K562 (cell line): ENCODE measurements around the gene SLC24A3. TPM values are rescaled to one million over a fixed set of nuclear protein-coding genes. Genes with fewer than 3 reads are reported as not detected.

Experiments used
- ATAC-seq: fragments of 200-7000 bp; cut with Tn5 transposase; 3 replicates; pipeline ENCODE4 v1.9.1; 2020; ENCODE audit warnings: moderate library complexity
- BruUV-seq: library from RNA; stranded (reverse); fragments of 400-500 nt; replicated peaks from 2 replicates; lab custom pipeline; 2021; lab: Mats Ljungman, UMichigan
- CTCF ChIA-PET: fragments of 300-600 bp; formaldehyde crosslinking; extraction: SDS; loops from one replicate; lab custom pipeline; 2021; ENCODE audit warnings: low intra/inter-chr PET ratio; lab: Yijun Ruan, JAX
- POLR2A ChIA-PET: fragments of 300-600, 350-650 bp; sonication (Branson Sonifier 250); formaldehyde crosslinking; extraction: SDS; loops from one replicate; lab custom pipeline; 2021; ENCODE audit warnings: antibody characterized with exemption, inconsistent platforms; lab: Yijun Ruan, JAX
- DNase-seq, 4 experiments: peaks; one replicate each; pipeline versions ENCODE4 v3.0.0 to v3.0.0-alpha.2; 2011 to 2018; ENCODE audit warnings: low spot score in 3 of 4, mixed read lengths in 3 of 4; ENCODE audit errors: extremely low read depth in 1 of 4
- FAIRE-seq: peaks from 2 replicates; lab custom pipeline; 2011; peaks lifted over from hg19 to GRCh38; lab: Jason Lieb, UNC
- H2AFZ ChIP-seq: 2 replicates; pipeline ENCODE4 v1.6.0; 2011; ENCODE audit warnings: low read depth, low read length, control low read depth, inconsistent platforms
- H3K27ac ChIP-seq: fragments of 200-600 bp; 3 replicates; pipeline ENCODE4 v1.8.0; 2011; ENCODE audit warnings: low read depth, mild to moderate bottlenecking, control low read depth, inconsistent platforms, low read length, moderate library complexity, mixed read lengths; ENCODE audit errors: extremely low read depth
- H3K27me3 ChIP-seq, 2 experiments: fragments of 300-600 bp in 1 of 2; 2 replicates in 1 of 2; 3 replicates in 1 of 2; pipeline versions ENCODE4 v1.6.0 to v1.8.0; 2011; ENCODE audit warnings: inconsistent platforms in 2 of 2, low read length in 2 of 2, mild to moderate bottlenecking in 1 of 2, mixed read lengths in 1 of 2, moderate library complexity in 1 of 2; ENCODE audit not compliant: control insufficient read depth in 2 of 2, insufficient read depth in 2 of 2
- H3K36me3 ChIP-seq: fragments of 300-600 bp; 3 replicates; pipeline ENCODE4 v1.8.0; 2011; ENCODE audit warnings: mild to moderate bottlenecking, low read length, inconsistent platforms; ENCODE audit not compliant: control insufficient read depth, insufficient read depth
- H3K4me1 ChIP-seq, 2 experiments: fragments of 200-600 bp in 1 of 2; replicated peaks in 1 of 2; 2 replicates in 1 of 2; 3 replicates in 1 of 2; pipeline versions ENCODE4 v1.5.1 to v1.8.0; 2011; ENCODE audit warnings: inconsistent platforms in 2 of 2, low read length in 2 of 2, mild to moderate bottlenecking in 1 of 2, mixed read lengths in 1 of 2, moderate library complexity in 1 of 2; ENCODE audit not compliant: control insufficient read depth in 2 of 2, insufficient read depth in 2 of 2
- H3K4me2 ChIP-seq: 2 replicates; pipeline ENCODE4 v1.6.1; 2011; ENCODE audit warnings: low read length, control low read depth, inconsistent platforms, mixed read lengths; ENCODE audit not compliant: insufficient read depth
- H3K4me3 ChIP-seq: fragments of 200-600 bp; sonication (generic), shearing (Covaris generic); 2 replicates; pipeline ENCODE4 v1.5.1; 2016; ENCODE audit warnings: control low read depth, inconsistent platforms
- H3K79me2 ChIP-seq: fragments of 200-600 bp; 3 replicates; pipeline ENCODE4 v1.8.0; 2011; ENCODE audit warnings: low read length, inconsistent platforms; ENCODE audit not compliant: control insufficient read depth, insufficient read depth
- H3K9ac ChIP-seq, 2 experiments: 2 replicates each; pipeline versions ENCODE4 v1.6.0 to v1.6.1; 2011; ENCODE audit warnings: low read depth in 2 of 2, low read length in 2 of 2, control low read depth in 1 of 2, inconsistent platforms in 1 of 2, mild to moderate bottlenecking in 1 of 2, mixed read lengths in 1 of 2; ENCODE audit not compliant: insufficient read depth in 1 of 2
- H3K9me1 ChIP-seq: one replicate; pipeline ENCODE4 v1.6.0; 2011; ENCODE audit warnings: inconsistent platforms, mild to moderate bottlenecking, low read length, moderate library complexity; ENCODE audit not compliant: control insufficient read depth, insufficient read depth
- H3K9me3 ChIP-seq: replicated peaks from 2 replicates; pipeline ENCODE4 v1.5.1; 2011; ENCODE audit warnings: low read depth, low read length, inconsistent platforms; ENCODE audit not compliant: control insufficient read depth, insufficient read depth
- H4K20me1 ChIP-seq: replicated peaks from 2 replicates; pipeline ENCODE4 v1.6.1; 2011; ENCODE audit warnings: low read length, inconsistent platforms, mixed read lengths; ENCODE audit not compliant: control insufficient read depth, insufficient read depth
- DPF2 ChIP-seq: fragments of 450-650 bp; IDR thresholded peaks from 2 replicates; pipeline ENCODE4 v1.6.1; 2016
- HNRNPLL ChIP-seq: fragments of 200-400 bp; formaldehyde crosslinking; IDR thresholded peaks from 2 replicates; pipeline ENCODE4 v1.6.1; 2017; ENCODE audit warnings: low read length, low read depth, mild to moderate bottlenecking; ENCODE audit not compliant: poor library complexity, severe bottlenecking
- MAFK ChIP-seq: IDR thresholded peaks from 2 replicates; pipeline ENCODE4 v1.6.1; 2011; ENCODE audit warnings: low read length, improper control_type of control experiment
- MBD2 ChIP-seq: sonication (generic); IDR thresholded peaks from 2 replicates; pipeline ENCODE4 v1.6.1; 2016; ENCODE audit warnings: low read depth, borderline replicate concordance
- POLR2H ChIP-seq: IDR thresholded peaks from 2 replicates; pipeline ENCODE4 v1.6.1; 2016; ENCODE audit warnings: missing genetic modification characterization, low read depth, mild to moderate bottlenecking, control low read depth, missing compliant biosample characterization, moderate library complexity
- PRPF4 ChIP-seq: fragments of 200-400 bp; formaldehyde crosslinking; IDR thresholded peaks from one replicate; pipeline ENCODE4 v1.6.1; 2017; ENCODE audit warnings: low read length, low read depth, mild to moderate bottlenecking; ENCODE audit not compliant: insufficient read depth, poor library complexity, severe bottlenecking
- RAD51 ChIP-seq: fragments of 450-650 bp; IDR thresholded peaks from 2 replicates; pipeline ENCODE4 v1.7.1; 2016; ENCODE audit warnings: low read depth, mild to moderate bottlenecking, borderline replicate concordance
- SREBF1 ChIP-seq: fragments of 150-350 bp; IDR thresholded peaks from 2 replicates; pipeline ENCODE4 v1.6.1; 2014; ENCODE audit warnings: antibody characterized with exemption, low read depth, low read length, borderline replicate concordance
- TFAM ChIP-seq: fragments of 250-450 bp; sonication (Bioruptor Pico); conservative IDR thresholded peaks from 2 replicates; pipeline ENCODE4 v1.5.0; 2021; ENCODE audit warnings: mild to moderate bottlenecking, moderate library complexity
- ZNF699 ChIP-seq: fragments of 250-450 bp; sonication (Bioruptor Pico); IDR thresholded peaks from 2 replicates; pipeline ENCODE4 v1.8.0; 2021; ENCODE audit warnings: mild to moderate bottlenecking, moderate library complexity; ENCODE audit not compliant: insufficient replicate concordance
- ZSCAN29 ChIP-seq: fragments of 450-650 bp; IDR thresholded peaks from 2 replicates; pipeline ENCODE4 v1.6.1; 2017
- in situ Hi-C: fragments of 300-500 bp; cut with MboI; formaldehyde crosslinking; loops from 4 replicates; pipeline ENCODE4 v1.15.0; 2018; ENCODE audit warnings: inconsistent platforms, mixed read lengths
- intact Hi-C: fragments of 100-400 bp; cut with micrococcal nuclease; formaldehyde crosslinking; loops from 2 replicates; pipeline ENCODE4 v1.14.2; 2022
- polyA plus RNA-seq, 8 experiments: library from polyadenylated mRNA; depleted of rRNA in 4 of 8; stranded (reverse) in 5 of 8; unstranded in 3 of 8; fragments of >200 nt; fragmentation: Nextera tagmentation in 2 of 8; fragmentation: Illumina TruSeq in 1 of 8; extraction: Ambion mirVana in 2 of 8; extraction: Trizol in 1 of 8; gene quantifications; 2 replicates each; pipeline versions ENCODE4 v1.2.1 to v1.2.3, GENCODE V29; 2011 to 2014; ENCODE audit warnings: inconsistent platforms in 1 of 8, missing spikeins in 1 of 8
- total RNA-seq, 7 experiments: library from RNA; depleted of rRNA in 6 of 7; stranded (reverse); fragments of >200 nt in 6 of 7; fragmentation: Illumina TruSeq in 2 of 7; extraction: Trizol in 2 of 7; gene quantifications; 2 replicates each; pipeline versions ENCODE4 v1.2.1 to v1.2.3, GENCODE V29; 2011 to 2021; ENCODE audit warnings: low replicate concordance in 1 of 7
- TF ChIP-seq, protein P1 (sequence below): fragments of 450-650 bp; conservative IDR thresholded peaks from 2 replicates; pipeline ENCODE4 v1.6.1; 2016; ENCODE audit warnings: missing genetic modification characterization, low read depth, mild to moderate bottlenecking, missing compliant biosample characterization, moderate library complexity
- TF ChIP-seq, protein P2 (sequence below): fragments of 200-400 bp; formaldehyde crosslinking; IDR thresholded peaks from 2 replicates; pipeline ENCODE4 v1.6.1; 2017; ENCODE audit warnings: mild to moderate bottlenecking, low read depth, low read length, moderate library complexity
- TF ChIP-seq, protein P3 (sequence below): sonication (generic); formaldehyde crosslinking; IDR thresholded peaks from 2 replicates; pipeline ENCODE4 v1.9.0; 2022; ENCODE audit warnings: mild to moderate bottlenecking, missing genetic modification reagents

SLC24A3 gene
- total and polyA plus RNA-seq, 9 of the 15 experiments (the other 6 are each of a cell fraction or from before 2014, with no cell fraction given): not detected

DNA sequence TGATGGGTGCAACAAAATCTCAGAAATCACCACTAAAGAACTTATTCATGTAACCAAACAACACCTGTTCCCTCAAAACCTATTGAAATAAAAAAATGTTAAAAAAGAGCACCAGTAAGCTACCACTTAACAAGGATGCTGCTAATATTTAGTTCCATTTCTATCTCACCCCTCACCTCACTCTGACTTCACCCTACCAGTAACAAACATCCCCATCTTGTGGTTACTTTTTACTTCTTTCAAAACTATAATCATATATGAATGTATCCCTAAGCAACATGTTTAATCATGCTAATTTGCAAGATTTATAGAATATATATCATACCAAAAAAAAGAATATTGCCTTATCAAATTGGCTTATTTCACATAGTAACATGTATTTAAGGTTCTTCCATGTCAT is 27.4 kb upstream of the SLC24A3 start:
- DNase-seq: no peak
- H3K4me3 ChIP-seq: no peak overlapping the region
- no peak for ATAC-seq
- no peaks in the 10 kb centered on the region for H3K79me2 ChIP-seq
- BruUV-seq: no TSS peak
- no peaks in the 10 kb centered on the region for H3K36me3 ChIP-seq
- in situ Hi-C loops: no loop called here
- no peak overlapping the region for H3K27ac ChIP-seq
- H3K9ac ChIP-seq: no peak overlapping the region
- no peak overlapping the region for H3K4me2 ChIP-seq
- no peak overlapping the region for H2AFZ ChIP-seq
- no peaks in the 10 kb centered on the region for H3K4me1 ChIP-seq
- CTCF ChIA-PET: no interaction called here
- no peak for FAIRE-seq
- no peaks in the 10 kb centered on the region for H4K20me1 ChIP-seq
- H3K27me3 ChIP-seq: no peaks in the 10 kb centered on the region
- POLR2A ChIA-PET: interaction anchor here (0.6 kb wide), 1 partner anchor 9 kb away, joined by 3 read pairs; no protein-coding TSS in a partner anchor
- H3K9me1 ChIP-seq: no peaks in the 10 kb centered on the region
- no peaks in the 10 kb centered on the region for H3K9me3 ChIP-seq
- intact Hi-C loops: no loop called here
- TF ChIP-seq TFAM (CRISPR knock-in tag): no peak
- no peak for TF ChIP-seq POLR2H (tag)
- TF ChIP-seq, protein P1, sequence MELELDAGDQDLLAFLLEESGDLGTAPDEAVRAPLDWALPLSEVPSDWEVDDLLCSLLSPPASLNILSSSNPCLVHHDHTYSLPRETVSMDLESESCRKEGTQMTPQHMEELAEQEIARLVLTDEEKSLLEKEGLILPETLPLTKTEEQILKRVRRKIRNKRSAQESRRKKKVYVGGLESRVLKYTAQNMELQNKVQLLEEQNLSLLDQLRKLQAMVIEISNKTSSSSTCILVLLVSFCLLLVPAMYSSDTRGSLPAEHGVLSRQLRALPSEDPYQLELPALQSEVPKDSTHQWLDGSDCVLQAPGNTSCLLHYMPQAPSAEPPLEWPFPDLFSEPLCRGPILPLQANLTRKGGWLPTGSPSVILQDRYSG: no peak
- TF ChIP-seq, protein P2, sequence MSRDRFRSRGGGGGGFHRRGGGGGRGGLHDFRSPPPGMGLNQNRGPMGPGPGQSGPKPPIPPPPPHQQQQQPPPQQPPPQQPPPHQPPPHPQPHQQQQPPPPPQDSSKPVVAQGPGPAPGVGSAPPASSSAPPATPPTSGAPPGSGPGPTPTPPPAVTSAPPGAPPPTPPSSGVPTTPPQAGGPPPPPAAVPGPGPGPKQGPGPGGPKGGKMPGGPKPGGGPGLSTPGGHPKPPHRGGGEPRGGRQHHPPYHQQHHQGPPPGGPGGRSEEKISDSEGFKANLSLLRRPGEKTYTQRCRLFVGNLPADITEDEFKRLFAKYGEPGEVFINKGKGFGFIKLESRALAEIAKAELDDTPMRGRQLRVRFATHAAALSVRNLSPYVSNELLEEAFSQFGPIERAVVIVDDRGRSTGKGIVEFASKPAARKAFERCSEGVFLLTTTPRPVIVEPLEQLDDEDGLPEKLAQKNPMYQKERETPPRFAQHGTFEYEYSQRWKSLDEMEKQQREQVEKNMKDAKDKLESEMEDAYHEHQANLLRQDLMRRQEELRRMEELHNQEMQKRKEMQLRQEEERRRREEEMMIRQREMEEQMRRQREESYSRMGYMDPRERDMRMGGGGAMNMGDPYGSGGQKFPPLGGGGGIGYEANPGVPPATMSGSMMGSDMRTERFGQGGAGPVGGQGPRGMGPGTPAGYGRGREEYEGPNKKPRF: no peak
- no peak for TF ChIP-seq PRPF4
- TF ChIP-seq, protein P3, sequence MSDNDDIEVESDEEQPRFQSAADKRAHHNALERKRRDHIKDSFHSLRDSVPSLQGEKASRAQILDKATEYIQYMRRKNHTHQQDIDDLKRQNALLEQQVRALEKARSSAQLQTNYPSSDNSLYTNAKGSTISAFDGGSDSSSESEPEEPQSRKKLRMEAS (CRISPR knock-in tag): no peak
- no peak for TF ChIP-seq MBD2
- TF ChIP-seq HNRNPLL: no peak
- TF ChIP-seq RAD51: no peak
- TF ChIP-seq DPF2: no peak
- no peak for TF ChIP-seq ZSCAN29
- TF ChIP-seq MAFK: no peak
- no peak for TF ChIP-seq ZNF699 (CRISPR knock-in tag)
- TF ChIP-seq SREBF1: no peak
